GM23338 (cell line): ENCODE results near the gene TECR. TPM values are rescaled to one million over a fixed set of nuclear protein-coding genes. Genes with fewer than 3 reads are reported as not detected.
A peak's percentile ranks its signal among the peaks of the same experiment; 100 is the strongest.
"Not testable (repeated sequence)": the region's sequence is repeated elsewhere in the genome, so short reads cannot be mapped to it uniquely, and the experiment has no call there.

Source experiments
- ATAC-seq: fragments of 200-7000 bp; cut with Tn5 transposase; 3 replicates; pipeline ENCODE4 v1.9.1; 2020
- DNase-seq: peaks from one replicate; pipeline ENCODE4 v3.0.0-alpha.2; 2015; ENCODE audit warnings: low spot score
- H2AFZ ChIP-seq: fragments of 200-600 bp; sonication (generic); 2 replicates; pipeline ENCODE4 v1.8.0; 2016; ENCODE audit warnings: antibody characterized with exemption, mild to moderate bottlenecking, moderate library complexity
- H3F3A ChIP-seq: fragments of 200-600 bp; sonication (generic); replicated peaks from 2 replicates; pipeline ENCODE4 v1.8.0; 2017; ENCODE audit warnings: antibody characterized with exemption, mixed run types, low read depth
- H3K27ac ChIP-seq: fragments of 200-600 bp; sonication (generic); 2 replicates; pipeline ENCODE4 v1.6.1; 2016; ENCODE audit warnings: low read depth
- H3K27me3 ChIP-seq: fragments of 200-600 bp; sonication (generic); 2 replicates; pipeline ENCODE4 v1.8.0; 2016; ENCODE audit warnings: mild to moderate bottlenecking, mixed run types, moderate library complexity; ENCODE audit not compliant: insufficient read depth
- H3K36me3 ChIP-seq: fragments of 200-600 bp; sonication (generic); 2 replicates; pipeline ENCODE4 v1.8.0; 2016; ENCODE audit warnings: mild to moderate bottlenecking; ENCODE audit not compliant: insufficient read depth
- H3K4me1 ChIP-seq: fragments of 200-600 bp; sonication (generic); 2 replicates; pipeline ENCODE4 v1.8.0; 2016; ENCODE audit warnings: mild to moderate bottlenecking, moderate library complexity; ENCODE audit not compliant: insufficient read depth
- H3K4me2 ChIP-seq: fragments of 200-600 bp; sonication (generic); 2 replicates; pipeline ENCODE4 v1.7.1; 2017; ENCODE audit warnings: mixed run types
- H3K4me3 ChIP-seq: fragments of 200-600 bp; sonication (generic); 2 replicates; pipeline ENCODE4 v1.6.1; 2016; ENCODE audit warnings: mixed run types
- H3K79me2 ChIP-seq: fragments of 200-600 bp; sonication (generic); replicated peaks from 2 replicates; pipeline ENCODE4 v1.8.0; 2017; ENCODE audit warnings: mild to moderate bottlenecking; ENCODE audit not compliant: insufficient read depth
- H3K9me2 ChIP-seq: fragments of 200-600 bp; sonication (generic); 2 replicates; pipeline ENCODE4 v1.8.0; 2017; ENCODE audit not compliant: insufficient read depth
- H4K20me1 ChIP-seq: fragments of 200-600 bp; sonication (generic); replicated peaks from 2 replicates; pipeline ENCODE4 v1.8.0; 2017; ENCODE audit warnings: mild to moderate bottlenecking; ENCODE audit not compliant: insufficient read depth
- H3K27ac Mint-ChIP-seq: 2 replicates; pipeline ENCODE4 v1.8.0; 2020; ENCODE audit warnings: inconsistent platforms, mild to moderate bottlenecking, moderate library complexity, mixed read lengths
- H3K27me3 Mint-ChIP-seq: 3 replicates; pipeline ENCODE4 v1.8.0; 2022; ENCODE audit warnings: low read depth, mild to moderate bottlenecking, moderate library complexity, mixed read lengths, inconsistent platforms; ENCODE audit not compliant: insufficient read depth, poor library complexity
- H3K36me3 Mint-ChIP-seq: 3 replicates; pipeline ENCODE4 v1.8.0; 2021; ENCODE audit warnings: low read depth, mild to moderate bottlenecking, inconsistent platforms, moderate library complexity, mixed read lengths
- H3K4me1 Mint-ChIP-seq: 3 replicates; pipeline ENCODE4 v1.8.0; 2020; ENCODE audit warnings: mild to moderate bottlenecking, inconsistent platforms, mixed read lengths
- H3K4me3 Mint-ChIP-seq: 3 replicates; pipeline ENCODE4 v1.8.0; 2021; ENCODE audit warnings: moderate library complexity, mild to moderate bottlenecking, inconsistent platforms, mixed read lengths
- H3K9me3 Mint-ChIP-seq: 3 replicates; pipeline ENCODE4 v1.8.0; 2020; ENCODE audit warnings: moderate library complexity, mild to moderate bottlenecking, inconsistent platforms, mixed read lengths
- CREB1 ChIP-seq: fragments of 250-450 bp; sonication (Bioruptor Pico); IDR thresholded peaks from 2 replicates; pipeline ENCODE4 v1.5.0; 2020; ENCODE audit warnings: low read depth, mild to moderate bottlenecking, moderate library complexity
- CTCF ChIP-seq, 2 experiments: fragments of 200-600 bp in 1 of 2; sonication (generic) in 1 of 2; conservative IDR thresholded peaks; 2 replicates each; pipeline versions ENCODE4 v1.5.1 to v1.6.1; 2016 to 2017; ENCODE audit warnings: antibody characterized with exemption in 2 of 2, low read depth in 2 of 2, mild to moderate bottlenecking in 2 of 2, moderate library complexity in 1 of 2
- ETS1 ChIP-seq: IDR thresholded peaks from 2 replicates; pipeline ENCODE4 v1.6.1; 2016; ENCODE audit warnings: antibody characterized with exemption
- EZH2 ChIP-seq: fragments of 200-600 bp; sonication (generic); IDR thresholded peaks from one replicate; pipeline ENCODE4 v1.8.0; 2017; ENCODE audit warnings: antibody characterized with exemption, mild to moderate bottlenecking, low read depth; ENCODE audit not compliant: unreplicated experiment
- EZH2phosphoT487 ChIP-seq: fragments of 200-600 bp; sonication (generic); IDR thresholded peaks from one replicate; pipeline ENCODE4 v1.8.1; 2018; ENCODE audit warnings: antibody characterized with exemption; ENCODE audit not compliant: unreplicated experiment
- JUNB ChIP-seq: IDR thresholded peaks from one replicate; pipeline ENCODE4 v1.6.1; 2016; ENCODE audit warnings: antibody characterized with exemption; ENCODE audit not compliant: unreplicated experiment
- POLR2AphosphoS5 ChIP-seq: IDR thresholded peaks from 2 replicates; pipeline ENCODE4 v1.6.1; 2016; ENCODE audit warnings: antibody characterized with exemption, low read depth
- STAT1 ChIP-seq: IDR thresholded peaks from one replicate; pipeline ENCODE4 v1.6.1; 2016; ENCODE audit warnings: antibody characterized with exemption; ENCODE audit not compliant: unreplicated experiment
- ZNF331 ChIP-seq: fragments of 250-450 bp; sonication (Bioruptor Pico); IDR thresholded peaks from 2 replicates; pipeline ENCODE4 v1.5.0; 2020; ENCODE audit warnings: low read depth, mild to moderate bottlenecking, moderate library complexity
- ZNF462 ChIP-seq: fragments of 250-450 bp; sonication (Bioruptor Pico); IDR thresholded peaks from 2 replicates; pipeline ENCODE4 v1.5.0; 2020; ENCODE audit warnings: mild to moderate bottlenecking, moderate library complexity
- polyA plus RNA-seq: library from polyadenylated mRNA; unstranded; fragments of >200 nt; fragmentation: Nextera tagmentation; extraction: Ambion mirVana; gene quantifications from 2 replicates; pipeline ENCODE4 v1.2.1, GENCODE V29; 2016
- total RNA-seq: library from RNA; depleted of rRNA; stranded (reverse); fragments of >200 nt; shearing (Covaris generic); gene quantifications from 2 replicates; pipeline ENCODE4 v1.2.3, GENCODE V29; 2014

TECR gene
- total and polyA plus RNA-seq, 2 experiments from 2014 or later, result 107 to 268 TPM

GRCh38 chr19:14541979-14542378, 12.6 kb downstream of the TECR start:
- not testable (repeated sequence) for H2AFZ ChIP-seq, H3K4me3 Mint-ChIP-seq, ATAC-seq, H3K27me3 Mint-ChIP-seq, H3K27me3 ChIP-seq, H3K36me3 Mint-ChIP-seq, H3K4me2 ChIP-seq, H3K4me3 ChIP-seq, H3K36me3 ChIP-seq, H3K4me1 ChIP-seq, DNase-seq, H3K9me3 Mint-ChIP-seq, H3K27ac ChIP-seq, H3K4me1 Mint-ChIP-seq, H3F3A ChIP-seq, H3K9me2 ChIP-seq, H3K27ac Mint-ChIP-seq
- Histone ChIP-seq H3K79me2 (peaks cover 54% of the 10 kb centered on the region), H4K20me1 (peaks cover 11% of the 10 kb centered on the region)

GRCh38 chr19:14542711-14543328, 13.4 kb downstream of the TECR start:
- Histone ChIP-seq H3K27me3 (no peaks in the 10 kb centered on the region), H3K4me3 (no peak overlapping the region), H2AFZ (no peak overlapping the region), H3K9me2 (no peaks in the 10 kb centered on the region), H3K79me2 (peaks cover 49% of the 10 kb centered on the region), H3K36me3 (no peaks in the 10 kb centered on the region), H4K20me1 (peaks cover 12% of the 10 kb centered on the region), H3K4me2 (no peak overlapping the region), H3K27ac (0 out of 2 replicates have a peak overlapping the region, but pooled peaks have one; percentile 39), H3K4me1 (peaks cover under 1% of the 10 kb centered on the region; the same call in 1 of the 2 replicates), H3F3A (no peaks in the 10 kb centered on the region)
- Mint-ChIP-seq H3K9me3 (no peaks in the 10 kb centered on the region), H3K4me1 (no peaks in the 10 kb centered on the region; the same call in 1 of the 3 replicates), H3K36me3 (no peaks in the 10 kb centered on the region; the same call in 2 of the 3 replicates), H3K4me3 (no peak overlapping the region), H3K27me3 (peaks cover 6% of the 10 kb centered on the region), H3K27ac (no peak overlapping the region)
- DNase-seq (no peak), ATAC-seq (peak; percentile 61)
- no peak for TF ChIP-seq ZNF331
- no peak for TF ChIP-seq ZNF462 (CRISPR knock-in tag)
- TF ChIP-seq EZH2phosphoT487, result no peak
- no peak for TF ChIP-seq CTCF (conservative IDR thresholded peaks at IDR 0.05; ENCODE audit: low read depth in 2 of 2)
- TF ChIP-seq CREB1 (CRISPR knock-in tag), result no peak
- no peak for TF ChIP-seq STAT1
- TF ChIP-seq EZH2, result no peak
- TF ChIP-seq ETS1, result no peak
- no peak for TF ChIP-seq POLR2AphosphoS5
- TF ChIP-seq JUNB, result no peak
